Hindlimb muscle (tissue), 1 donor: ENCODE measurements around the gene PTPRE. TPM values are rescaled to one million over a fixed set of nuclear protein-coding genes. Genes with fewer than 3 reads are reported as not detected.

Experiments
- DNase-seq: peaks from one replicate; pipeline ENCODE4 v3.0.0-alpha.2; 2013
- polyA plus RNA-seq: library from polyadenylated mRNA; unstranded; fragments of 120-200 nt; gene quantifications from one replicate; pipeline ENCODE4 v1.2.1, GENCODE V29; 2013; ENCODE audit not compliant: insufficient read length

The PTPRE gene
- polyA plus RNA-seq, 1 donor = 5.5 TPM

- no peak for DNase-seq
Measured at GRCh38 chr10:127928021-127928806, 21.3 kb downstream of the PTPRE start.

DNA sequence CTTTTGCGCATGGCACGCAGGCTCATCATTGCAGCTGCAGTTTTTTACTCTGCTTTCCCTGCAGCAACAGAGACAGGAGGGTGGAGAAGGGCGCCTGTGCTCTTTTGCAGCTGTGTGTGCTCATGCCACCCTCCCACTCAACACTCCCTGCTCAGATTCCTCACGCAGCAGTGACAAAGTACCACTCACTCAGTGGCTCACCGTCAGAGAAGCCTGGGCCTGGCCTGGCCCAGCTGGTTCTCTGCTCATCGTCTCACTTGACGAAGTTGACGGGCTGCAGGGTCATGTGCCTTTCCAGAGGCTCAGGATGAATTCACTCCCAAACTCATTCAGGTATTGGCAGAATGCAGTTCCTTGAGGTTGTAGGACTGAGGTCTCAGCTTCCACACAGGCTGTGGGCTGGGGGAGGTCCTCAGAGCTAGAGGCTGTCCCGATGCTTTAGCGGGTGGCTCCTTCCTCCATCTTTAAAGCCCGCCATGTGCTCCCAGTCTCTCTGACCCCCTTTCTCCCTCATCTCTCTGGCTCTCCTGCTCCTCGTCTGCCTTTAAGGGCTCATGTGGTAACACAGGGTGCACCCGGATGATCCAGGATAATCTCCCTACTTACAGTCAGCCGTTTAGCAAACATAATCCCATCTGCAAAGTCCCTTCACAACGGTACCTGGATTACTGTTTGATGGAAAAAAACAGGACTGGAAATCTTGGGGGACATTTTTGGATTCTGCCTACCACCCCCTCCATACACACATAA is 25.8 kb downstream of the PTPRE start:
- no peak for DNase-seq

GRCh38 chr10:127933271-127933670 is 26.4 kb downstream of the PTPRE start:
- DNase-seq = no peak

- no peak for DNase-seq
Measured at GRCh38 chr10:127934383-127934782, 27.5 kb downstream of the PTPRE start.

DNA sequence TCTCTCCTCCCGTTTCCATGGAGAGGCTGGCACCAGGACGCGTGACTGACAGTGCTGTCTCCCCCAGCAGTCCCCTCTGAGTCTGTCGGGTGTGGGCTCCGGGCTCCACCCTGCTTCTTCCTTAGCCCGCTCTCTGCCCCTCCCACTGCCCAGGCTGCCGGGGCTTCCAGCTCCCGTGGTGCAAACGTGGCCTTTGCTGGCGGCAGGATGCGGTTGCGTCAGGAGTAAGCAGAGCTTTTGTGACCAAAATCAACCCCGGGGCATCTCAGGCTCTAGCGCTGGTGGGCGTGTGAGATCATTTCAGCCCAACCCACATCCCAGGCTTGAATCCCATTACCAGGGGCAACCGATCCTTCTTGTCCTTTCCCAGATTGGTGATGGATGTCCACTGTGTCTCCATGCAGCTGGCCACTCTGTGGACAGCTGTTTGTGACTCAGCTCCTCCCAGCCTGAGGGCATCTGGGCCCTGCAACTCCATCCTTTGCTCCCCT is 28.2 kb downstream of the PTPRE start:
- DNase-seq = no peak

- no peak for DNase-seq
Measured at GRCh38 chr10:127937069-127937468, 30.2 kb downstream of the PTPRE start.

DNA sequence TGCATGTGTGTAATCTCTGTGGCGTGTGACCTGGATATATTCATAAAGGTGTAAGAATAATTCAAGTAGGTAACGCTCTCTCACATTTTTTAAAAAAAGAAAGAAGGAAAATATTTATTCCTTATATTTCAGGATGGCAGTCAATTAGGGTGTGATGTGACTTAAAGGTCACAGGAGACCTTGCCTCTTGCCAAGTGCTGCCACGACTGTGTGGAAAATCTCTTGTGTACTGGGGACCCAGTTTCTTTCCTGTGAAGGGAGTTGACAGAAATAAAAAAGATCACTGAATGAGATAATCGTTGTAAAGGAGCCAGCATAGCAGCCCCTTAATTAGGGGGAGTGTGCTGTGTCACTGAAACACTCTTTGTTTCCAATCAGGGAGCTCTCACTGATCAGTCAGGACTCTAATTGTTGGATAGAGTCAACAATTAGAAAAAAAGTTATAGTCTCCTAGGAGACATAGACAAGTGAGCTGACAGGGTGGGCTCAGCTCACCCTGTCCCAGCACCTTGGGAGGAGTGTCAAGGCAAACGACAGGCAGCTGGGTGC is 31.1 kb downstream of the PTPRE start:
- DNase-seq = no peak

DNA sequence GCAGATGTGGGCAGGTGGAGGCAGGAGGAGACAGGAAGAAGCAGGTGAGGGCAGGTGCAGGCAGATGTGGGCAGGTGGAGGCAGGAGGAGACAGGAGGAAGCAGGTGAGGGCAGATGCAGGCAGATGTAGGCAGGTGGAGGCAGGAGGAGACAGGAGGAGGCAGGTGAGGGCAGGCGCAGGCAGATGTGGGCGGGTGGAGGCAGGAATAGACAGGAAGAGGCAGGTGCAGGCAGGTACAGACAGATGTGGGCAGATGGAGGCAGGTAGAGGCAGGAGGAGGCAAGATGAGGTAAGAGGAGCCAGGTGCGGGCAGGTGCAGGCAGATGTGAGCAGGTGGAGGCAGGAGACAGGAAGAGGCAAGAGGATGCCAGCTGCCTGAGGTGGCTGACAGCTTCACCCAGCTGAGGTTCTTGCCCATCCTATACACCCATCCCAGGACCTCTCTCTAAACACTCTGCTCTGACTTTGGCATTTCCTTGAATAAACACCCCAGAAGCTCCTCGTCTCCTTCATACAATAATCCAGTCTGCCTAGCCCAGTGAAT is 33.0 kb downstream of the PTPRE start:
- DNase-seq = no peak

DNA sequence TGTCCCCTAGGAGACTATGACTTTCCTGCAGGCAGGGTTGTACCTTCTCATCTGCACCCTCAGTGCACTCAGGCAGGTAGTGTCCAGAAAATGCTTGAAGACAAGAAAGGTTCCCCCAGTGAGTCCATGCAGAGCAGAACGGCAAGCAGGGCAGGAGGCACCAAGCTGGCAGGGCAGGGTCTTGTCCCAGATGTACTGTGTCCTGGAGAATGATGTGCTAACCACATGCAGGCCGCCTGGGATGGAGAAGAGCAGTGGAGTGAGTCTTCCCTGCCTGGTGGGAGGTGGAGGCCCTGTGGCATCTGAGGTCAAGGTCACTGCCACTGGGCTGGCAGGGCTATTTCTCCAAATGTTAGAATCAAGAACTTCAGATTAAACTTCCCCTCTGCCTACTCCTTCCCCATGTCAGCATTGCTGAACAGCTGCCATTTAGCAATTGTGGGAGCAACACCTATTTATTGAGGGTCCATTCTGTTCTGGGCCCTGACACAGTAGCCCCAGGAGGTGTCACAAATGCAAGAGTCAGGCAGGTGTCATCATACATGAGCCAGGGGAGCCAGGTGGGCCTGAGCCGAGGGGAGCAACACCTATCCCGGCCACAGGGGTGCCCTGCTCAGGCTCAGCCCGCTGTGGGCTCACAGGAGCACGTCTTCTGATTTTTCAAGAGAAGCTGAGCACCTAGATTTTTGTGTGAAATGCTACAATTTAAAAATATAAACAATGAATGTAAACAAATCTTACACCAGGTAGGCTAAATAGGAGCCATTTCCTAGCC is 34.1 kb downstream of the PTPRE start:
- DNase-seq = no peak

DNA sequence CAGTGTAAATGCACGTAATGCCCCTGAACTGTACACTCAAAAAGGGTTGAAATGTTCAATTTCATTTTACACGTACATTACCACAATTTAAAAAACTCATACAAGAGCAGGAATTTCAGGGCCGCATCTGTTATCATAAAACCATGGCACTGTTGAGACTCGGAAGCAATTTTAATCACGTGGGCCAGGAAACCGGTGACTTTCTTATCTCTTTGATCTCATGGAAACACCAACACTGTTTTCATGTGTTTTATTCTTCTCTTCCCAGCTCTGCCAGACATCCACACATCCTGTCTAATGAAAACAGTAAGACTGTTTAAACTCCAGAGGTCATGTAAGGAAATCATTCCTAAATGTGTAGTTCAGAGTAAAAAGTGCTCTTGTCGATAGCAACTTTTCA is 35.9 kb downstream of the PTPRE start:
- DNase-seq = no peak

- DNase-seq = no peak
Measured at GRCh38 chr10:127943336-127943910, 36.5 kb downstream of the PTPRE start.

DNA sequence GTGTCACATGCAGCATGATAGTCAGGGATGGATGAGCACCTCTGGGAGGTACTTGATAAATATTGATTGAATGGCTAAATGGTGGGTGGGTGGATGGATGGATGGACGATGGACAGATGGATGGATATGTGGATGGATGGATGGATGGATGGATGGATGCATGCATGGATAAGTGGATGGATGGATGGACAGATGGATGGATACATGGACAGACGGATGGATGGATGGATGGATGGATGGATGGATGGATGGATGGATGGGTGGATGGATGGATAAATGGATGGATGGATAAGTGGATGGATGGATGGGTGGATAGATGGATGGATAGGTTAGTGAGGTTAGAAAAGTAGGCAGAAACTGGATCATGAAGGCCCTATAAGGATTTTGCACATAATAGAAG is 37.4 kb downstream of the PTPRE start:
- no peak for DNase-seq

GRCh38 chr10:127945341-127945758 is 38.4 kb downstream of the PTPRE start:
- DNase-seq = no peak

- no peak for DNase-seq
Measured at GRCh38 chr10:127945948-127946711, 39.2 kb downstream of the PTPRE start.

- no peak for DNase-seq
Measured at GRCh38 chr10:127947211-127947610, 40.3 kb downstream of the PTPRE start.

GRCh38 chr10:127948791-127949190 is 41.9 kb downstream of the PTPRE start:
- DNase-seq = no peak

DNA sequence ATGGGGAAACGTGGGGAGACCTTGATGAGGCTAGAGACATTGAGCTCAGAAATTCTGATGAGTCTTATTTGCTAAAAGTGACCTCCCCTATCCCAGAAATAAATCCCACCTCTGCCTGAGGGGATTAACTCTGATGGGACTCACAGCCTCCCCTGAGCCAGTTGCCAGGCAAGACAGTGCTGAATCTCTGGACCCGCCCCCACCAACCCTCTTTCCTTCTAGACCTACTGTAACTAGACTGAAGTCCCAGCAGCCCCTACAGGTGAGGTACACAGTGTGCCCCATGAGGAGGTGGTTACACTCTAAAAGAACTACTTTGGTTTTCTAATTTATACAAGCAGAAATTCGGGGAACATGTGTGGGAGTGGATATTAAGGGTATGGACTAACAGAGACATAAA is 42.9 kb downstream of the PTPRE start:
- DNase-seq = no peak

DNA sequence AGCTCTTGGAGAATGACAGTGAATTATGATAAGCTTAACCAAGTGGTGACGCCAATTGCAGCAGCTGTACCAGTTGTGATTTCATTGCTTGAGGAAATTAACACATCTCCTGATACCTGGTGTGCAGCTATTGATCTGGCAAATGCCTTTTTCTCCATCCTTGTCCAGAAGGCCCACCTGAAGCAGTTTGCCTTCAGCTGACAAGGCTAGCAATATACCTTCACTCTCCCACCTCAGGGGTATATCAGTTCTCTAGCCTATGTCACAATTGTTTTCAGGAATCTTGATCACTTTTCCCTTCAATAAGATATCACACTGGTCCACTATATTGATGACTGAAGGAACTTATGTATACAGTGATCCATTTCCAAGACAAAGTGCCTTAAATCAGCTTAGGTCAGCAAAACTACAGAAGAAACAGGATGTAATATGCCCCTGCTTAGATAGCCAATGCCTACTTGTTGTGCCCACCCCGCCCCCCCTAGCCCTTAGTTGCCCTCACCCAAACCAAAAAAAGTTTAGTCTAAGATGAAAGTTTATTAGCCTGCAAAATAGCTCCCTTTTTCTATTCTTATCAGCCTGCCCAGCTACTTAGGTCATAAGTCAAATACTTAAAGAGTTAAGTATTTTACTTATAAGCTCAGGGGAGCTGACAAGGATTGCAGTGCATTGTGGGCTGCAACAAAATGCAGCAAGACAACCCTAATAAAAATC is 45.1 kb downstream of the PTPRE start:
- no peak for DNase-seq

- DNase-seq = no peak
Measured at GRCh38 chr10:127952575-127952869, 45.6 kb downstream of the PTPRE start.

DNA sequence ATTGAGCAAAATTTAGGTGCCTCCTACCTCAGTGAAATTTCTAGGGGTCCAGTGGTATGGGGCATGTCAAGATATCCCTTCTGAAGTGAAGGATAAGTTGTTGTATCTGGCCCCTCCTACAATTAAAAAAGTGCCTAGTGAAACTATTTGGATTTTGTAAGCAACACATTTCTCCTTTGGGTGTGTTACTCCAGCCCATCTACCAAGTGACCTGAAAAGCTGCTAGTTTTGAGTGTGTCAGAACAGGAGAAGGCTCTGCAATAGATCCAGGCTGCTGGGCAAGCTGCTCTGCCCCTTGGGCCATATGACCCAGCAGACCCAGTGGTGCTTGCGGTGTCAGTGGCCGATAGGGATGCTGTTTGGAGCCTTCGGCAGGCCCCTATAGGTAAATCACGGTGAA is 46.0 kb downstream of the PTPRE start:
- DNase-seq = no peak

DNA sequence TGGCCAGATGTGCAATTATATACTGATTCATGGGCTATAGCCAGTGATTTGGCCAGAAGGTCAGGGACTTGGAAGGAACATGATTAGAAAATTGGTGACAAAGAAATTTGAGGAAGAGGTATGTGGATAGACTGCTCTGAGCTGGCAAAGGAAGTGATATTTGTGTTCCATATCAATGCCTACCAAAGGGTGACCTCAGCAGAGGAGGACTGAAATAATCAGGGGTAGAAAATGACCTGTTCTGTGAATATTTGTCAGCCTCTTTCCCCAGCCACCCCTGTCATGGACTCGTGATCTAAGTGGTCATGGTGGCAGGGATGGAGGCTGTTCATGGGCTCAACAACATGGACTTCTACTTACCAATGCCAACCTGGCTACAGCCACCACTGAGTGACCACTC is 47.0 kb downstream of the PTPRE start:
- DNase-seq = no peak
